ENCODE results near the gene FAM186B.

DNA sequence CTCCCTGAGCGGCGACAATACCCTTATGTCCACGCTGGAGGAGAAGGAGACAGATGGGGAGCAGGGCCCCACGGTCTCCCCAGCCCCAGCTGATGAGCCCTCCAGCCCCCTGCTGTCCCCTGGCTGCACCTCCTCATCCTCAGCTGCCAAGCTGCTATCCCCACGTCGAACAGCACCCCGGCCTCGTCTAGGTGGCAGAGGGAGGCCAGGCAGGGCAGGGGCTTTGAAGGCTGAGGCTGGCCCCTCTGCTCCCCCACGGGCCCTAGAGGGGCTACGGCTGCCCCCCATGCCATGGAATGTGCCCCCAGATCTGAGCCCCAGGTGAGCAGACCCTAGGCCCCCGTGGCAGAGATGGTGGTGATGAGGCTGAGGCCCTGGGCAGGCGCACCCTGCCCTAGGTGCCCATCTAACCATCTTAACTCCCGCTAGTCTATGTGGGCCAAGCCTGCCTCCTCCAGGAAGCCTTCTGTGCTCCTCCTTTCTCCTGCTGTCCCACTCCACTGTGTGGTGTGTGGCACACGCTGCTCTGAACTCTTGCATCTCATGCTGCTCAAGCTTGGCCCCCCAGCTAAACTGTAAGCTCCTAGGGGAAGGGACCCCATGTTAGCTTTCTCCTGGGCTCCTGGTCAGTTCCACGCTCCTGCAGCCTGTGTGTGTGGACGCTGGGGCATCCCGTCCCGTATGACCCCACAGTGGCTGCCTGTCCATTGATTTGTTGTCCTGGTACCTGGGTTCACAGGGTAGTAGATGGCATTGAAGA, 49.6 kb downstream of the FAM186B start:
- TF ChIP-seq, protein P1, sequence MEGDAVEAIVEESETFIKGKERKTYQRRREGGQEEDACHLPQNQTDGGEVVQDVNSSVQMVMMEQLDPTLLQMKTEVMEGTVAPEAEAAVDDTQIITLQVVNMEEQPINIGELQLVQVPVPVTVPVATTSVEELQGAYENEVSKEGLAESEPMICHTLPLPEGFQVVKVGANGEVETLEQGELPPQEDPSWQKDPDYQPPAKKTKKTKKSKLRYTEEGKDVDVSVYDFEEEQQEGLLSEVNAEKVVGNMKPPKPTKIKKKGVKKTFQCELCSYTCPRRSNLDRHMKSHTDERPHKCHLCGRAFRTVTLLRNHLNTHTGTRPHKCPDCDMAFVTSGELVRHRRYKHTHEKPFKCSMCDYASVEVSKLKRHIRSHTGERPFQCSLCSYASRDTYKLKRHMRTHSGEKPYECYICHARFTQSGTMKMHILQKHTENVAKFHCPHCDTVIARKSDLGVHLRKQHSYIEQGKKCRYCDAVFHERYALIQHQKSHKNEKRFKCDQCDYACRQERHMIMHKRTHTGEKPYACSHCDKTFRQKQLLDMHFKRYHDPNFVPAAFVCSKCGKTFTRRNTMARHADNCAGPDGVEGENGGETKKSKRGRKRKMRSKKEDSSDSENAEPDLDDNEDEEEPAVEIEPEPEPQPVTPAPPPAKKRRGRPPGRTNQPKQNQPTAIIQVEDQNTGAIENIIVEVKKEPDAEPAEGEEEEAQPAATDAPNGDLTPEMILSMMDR (conservative IDR thresholded peaks at IDR 0.05; ENCODE audit: low read depth, low read length) = no peak
- no peak for TF ChIP-seq EZH2 (IDR thresholded peaks at IDR 0.05; ENCODE audit: borderline replicate concordance, low read depth, low read length, poor library complexity, severe bottlenecking)
